Activated naive CD4-positive, alpha-beta T cell treated with anti-CD3 and anti-CD28 coated beads, Interleukin-2, amount 50 U/mL, for 24 hours (primary cell): ENCODE measurements around the gene B3GALNT2.

Experiments
- H3K27ac Mint-ChIP-seq: one replicate; pipeline ENCODE4 v1.8.0; 2021; ENCODE audit warnings: mild to moderate bottlenecking, mixed read lengths
- H3K27me3 Mint-ChIP-seq: one replicate; pipeline ENCODE4 v1.8.0; 2021; ENCODE audit warnings: mixed read lengths
- H3K36me3 Mint-ChIP-seq: one replicate; pipeline ENCODE4 v1.8.0; 2021; ENCODE audit warnings: mixed read lengths
- H3K4me1 Mint-ChIP-seq: one replicate; pipeline ENCODE4 v1.8.0; 2021; ENCODE audit warnings: mixed read lengths
- H3K4me3 Mint-ChIP-seq: one replicate; pipeline ENCODE4 v1.8.0; 2021; ENCODE audit warnings: mild to moderate bottlenecking, mixed read lengths
- H3K9me3 Mint-ChIP-seq: one replicate; pipeline ENCODE4 v1.8.0; 2021; ENCODE audit warnings: mixed read lengths

B3GALNT2 gene

GRCh38 chr1:235411489-235412486 lies 92.5 kb downstream of the B3GALNT2 start:
- Mint-ChIP-seq H3K4me1 (peaks cover 21% of the 10 kb centered on the region), H3K4me3 (no peak overlapping the region), H3K9me3 (no peaks in the 10 kb centered on the region), H3K27me3 (no peaks in the 10 kb centered on the region), H3K27ac (peak overlapping the region; percentile 46), H3K36me3 (no peaks in the 10 kb centered on the region)

- Mint-ChIP-seq H3K4me3 (no peak overlapping the region), H3K27me3 (no peaks in the 10 kb centered on the region), H3K27ac (peak overlapping the region; percentile 8), H3K4me1 (peaks cover 21% of the 10 kb centered on the region), H3K36me3 (no peaks in the 10 kb centered on the region), H3K9me3 (no peaks in the 10 kb centered on the region)
Observed at GRCh38 chr1:235410467-235410866, 93.8 kb downstream of the B3GALNT2 start.

GRCh38 chr1:235409042-235409820 lies 95.0 kb downstream of the B3GALNT2 start:
- Mint-ChIP-seq H3K9me3 (no peaks in the 10 kb centered on the region), H3K4me3 (no peak overlapping the region)

GRCh38 chr1:235408503-235408960 lies 95.7 kb downstream of the B3GALNT2 start:
- Mint-ChIP-seq H3K4me1 (peaks cover 21% of the 10 kb centered on the region), H3K9me3 (no peaks in the 10 kb centered on the region), H3K4me3 (no peak overlapping the region), H3K36me3 (peaks cover 2% of the 10 kb centered on the region), H3K27me3 (no peaks in the 10 kb centered on the region), H3K27ac (no peak overlapping the region)

More at GRCh38 chr1:235409042-235409820, 95.0 kb downstream of the B3GALNT2 start:
- Mint-ChIP-seq H3K36me3 (peaks cover 1% of the 10 kb centered on the region), H3K4me1 (peaks cover 21% of the 10 kb centered on the region), H3K27me3 (no peaks in the 10 kb centered on the region), H3K27ac (no peak overlapping the region)

- H3K36me3 Mint-ChIP-seq, result peaks cover 3% of the 10 kb centered on the region
Observed at GRCh38 chr1:235407419-235407818, 96.8 kb downstream of the B3GALNT2 start.

GRCh38 chr1:235404190-235404589 lies 100.1 kb downstream of the B3GALNT2 start:
- no peak overlapping the region for H3K4me3 Mint-ChIP-seq
- peaks cover 17% of the 10 kb centered on the region for H3K4me1 Mint-ChIP-seq
- no peak overlapping the region for H3K27ac Mint-ChIP-seq
- no peaks in the 10 kb centered on the region for H3K9me3 Mint-ChIP-seq
- H3K36me3 Mint-ChIP-seq, result peaks cover 5% of the 10 kb centered on the region
- H3K27me3 Mint-ChIP-seq, result no peaks in the 10 kb centered on the region

More at GRCh38 chr1:235407419-235407818, 96.8 kb downstream of the B3GALNT2 start:
- H3K4me3 Mint-ChIP-seq, result no peak overlapping the region
- no peaks in the 10 kb centered on the region for H3K27me3 Mint-ChIP-seq
- no peaks in the 10 kb centered on the region for H3K9me3 Mint-ChIP-seq
- peaks cover 19% of the 10 kb centered on the region for H3K4me1 Mint-ChIP-seq
- no peak overlapping the region for H3K27ac Mint-ChIP-seq

- peaks cover 5% of the 10 kb centered on the region for H3K36me3 Mint-ChIP-seq
- no peak overlapping the region for H3K4me3 Mint-ChIP-seq
- peaks cover 17% of the 10 kb centered on the region for H3K4me1 Mint-ChIP-seq
- H3K27ac Mint-ChIP-seq, result no peak overlapping the region
- no peaks in the 10 kb centered on the region for H3K27me3 Mint-ChIP-seq
- H3K9me3 Mint-ChIP-seq, result no peaks in the 10 kb centered on the region
Observed at GRCh38 chr1:235403593-235403992, 100.7 kb downstream of the B3GALNT2 start.

GRCh38 chr1:235402457-235403200 lies 101.6 kb downstream of the B3GALNT2 start:
- Mint-ChIP-seq H3K36me3 (peaks cover 7% of the 10 kb centered on the region), H3K4me1 (peaks cover 9% of the 10 kb centered on the region), H3K9me3 (no peaks in the 10 kb centered on the region), H3K27me3 (no peaks in the 10 kb centered on the region), H3K27ac (no peak overlapping the region), H3K4me3 (no peak overlapping the region)

- H3K27ac Mint-ChIP-seq, result no peak overlapping the region
- no peaks in the 10 kb centered on the region for H3K9me3 Mint-ChIP-seq
- no peak overlapping the region for H3K4me3 Mint-ChIP-seq
- peaks cover 7% of the 10 kb centered on the region for H3K36me3 Mint-ChIP-seq
- H3K4me1 Mint-ChIP-seq, result peaks cover 12% of the 10 kb centered on the region
- H3K27me3 Mint-ChIP-seq, result no peaks in the 10 kb centered on the region
Observed at GRCh38 chr1:235401251-235401650, 103.0 kb downstream of the B3GALNT2 start.
